ENCODE results near the gene RNF149. TPM values are rescaled to one million over a fixed set of nuclear protein-coding genes. Genes with fewer than 3 reads are reported as not detected.

The RNF149 gene
- total RNA-seq, 2 experiments from 2014 or later = 139 to 150 TPM

- ChIA-PET POLR2A (interaction anchor here (0.6 to 1.2 kb wide), 2 partner anchors 27 to 29 kb away, joined by 3 to 4 read pairs; no protein-coding TSS in a partner anchor), CTCF (no interaction called here)
- peak overlapping the region; percentile 52 for H3K4me3 Mint-ChIP-seq
- no peak overlapping the region for H3K4me3 ChIP-seq (ENCODE audit: low read length)
- H3K9me3 ChIP-seq (ENCODE audit: control insufficient read depth in 1 of 2, insufficient read depth in 1 of 2, low read length in 2 of 2) = no peaks in the 10 kb centered on the region
- peaks cover 98% of the 10 kb centered on the region for H3K4me1 Mint-ChIP-seq (ENCODE audit: low read depth)
- intact Hi-C loops (cut with DNase I, micrococcal nuclease) = no loop called here
- ATAC-seq (ENCODE audit: poor library complexity) = no peak
- DNase-seq = no peak
- H3K4me1 ChIP-seq (ENCODE audit: insufficient read depth, low read length) = peaks cover 81% of the 10 kb centered on the region
- no peaks in the 10 kb centered on the region for H3K27me3 Mint-ChIP-seq
- H3K27ac Mint-ChIP-seq = peak overlapping the region; percentile 75
- no peaks in the 10 kb centered on the region for H3K27me3 ChIP-seq (ENCODE audit: control insufficient read depth in 1 of 2, insufficient read depth in 2 of 2, low read length in 2 of 2)
- H3K36me3 Mint-ChIP-seq (ENCODE audit: low read depth) = peaks cover 67% of the 10 kb centered on the region
- no peak for TF ChIP-seq CTCF (IDR thresholded peaks at IDR 0.05)
- no peak overlapping the region for H3K27ac ChIP-seq (ENCODE audit: low read depth in 1 of 2, low read length in 2 of 2)
- no peaks in the 10 kb centered on the region for H3K9me3 Mint-ChIP-seq
- H3K36me3 ChIP-seq (ENCODE audit: insufficient read depth, low read length) = peaks cover 37% of the 10 kb centered on the region
Measured at GRCh38 chr2:101302016-101302415, 6.5 kb downstream of the RNF149 start.

- no peaks in the 10 kb centered on the region for H3K9me3 Mint-ChIP-seq
- H3K4me1 Mint-ChIP-seq (ENCODE audit: low read depth) = peaks cover 96% of the 10 kb centered on the region
- ATAC-seq (ENCODE audit: poor library complexity) (no peak), DNase-seq (no peak)
- H3K4me3 ChIP-seq (ENCODE audit: low read length) = no peak overlapping the region
- no peak overlapping the region for H3K27ac ChIP-seq (ENCODE audit: low read depth in 1 of 2, low read length in 2 of 2)
- ChIA-PET POLR2A (interaction anchor here (1.9 to 2.3 kb wide), 2 partner anchors 8 to 48 kb away, joined by 5 to 8 read pairs; partner anchors contain the start of genes CNOT11 and RNF149), CTCF (no interaction called here)
- H3K27me3 Mint-ChIP-seq = no peaks in the 10 kb centered on the region
- TF ChIP-seq CTCF (IDR thresholded peaks at IDR 0.05) = no peak
- H3K4me1 ChIP-seq (ENCODE audit: insufficient read depth, low read length) = peaks cover 83% of the 10 kb centered on the region
- H3K27me3 ChIP-seq (ENCODE audit: control insufficient read depth in 1 of 2, insufficient read depth in 2 of 2, low read length in 2 of 2) = no peaks in the 10 kb centered on the region
- H3K4me3 Mint-ChIP-seq = peak overlapping the region; percentile 16
- H3K36me3 ChIP-seq (ENCODE audit: insufficient read depth, low read length) = peaks cover 32% of the 10 kb centered on the region
- H3K36me3 Mint-ChIP-seq (ENCODE audit: low read depth) = peaks cover 62% of the 10 kb centered on the region
- H3K9me3 ChIP-seq (ENCODE audit: control insufficient read depth in 1 of 2, insufficient read depth in 1 of 2, low read length in 2 of 2) = no peaks in the 10 kb centered on the region
- H3K27ac Mint-ChIP-seq = peak overlapping the region; percentile 75
- intact Hi-C loops (cut with DNase I, micrococcal nuclease) = no loop called here
Measured at GRCh38 chr2:101300836-101301235, 7.7 kb downstream of the RNF149 start.

GRCh38 chr2:101300164-101300563, 8.3 kb downstream of the RNF149 start:
- DNase-seq (no peak), ATAC-seq (ENCODE audit: poor library complexity) (peak; percentile 16)
- no peaks in the 10 kb centered on the region for H3K9me3 ChIP-seq (ENCODE audit: control insufficient read depth in 1 of 2, insufficient read depth in 1 of 2, low read length in 2 of 2)
- H3K36me3 ChIP-seq (ENCODE audit: insufficient read depth, low read length) = peaks cover 27% of the 10 kb centered on the region
- Mint-ChIP-seq H3K27me3 (no peaks in the 10 kb centered on the region), H3K4me3 (peak overlapping the region; percentile 8), H3K36me3 (ENCODE audit: low read depth) (peaks cover 59% of the 10 kb centered on the region), H3K27ac (peak overlapping the region; percentile 75), H3K4me1 (ENCODE audit: low read depth) (peaks cover 95% of the 10 kb centered on the region), H3K9me3 (no peaks in the 10 kb centered on the region)
- ChIA-PET CTCF (interaction anchor here (0.7 to 1.3 kb wide), 3 partner anchors 12 to 48 kb away, joined by 3 to 5 read pairs (median 4); no protein-coding TSS in a partner anchor), POLR2A (interaction anchor here (1.0 to 2.3 kb wide), 4 partner anchors 8 to 48 kb away, joined by 3 to 10 read pairs (median 6); partner anchors contain the start of genes CNOT11 and RNF149)
- no peak overlapping the region for H3K27ac ChIP-seq (ENCODE audit: low read depth in 1 of 2, low read length in 2 of 2)
- H3K4me1 ChIP-seq (ENCODE audit: insufficient read depth, low read length) = peaks cover 80% of the 10 kb centered on the region
- no peak overlapping the region for H3K4me3 ChIP-seq (ENCODE audit: low read length)
- TF ChIP-seq CTCF (IDR thresholded peaks at IDR 0.05) = no peak
- intact Hi-C loops (cut with DNase I, micrococcal nuclease) = no loop called here
- H3K27me3 ChIP-seq (ENCODE audit: control insufficient read depth in 1 of 2, insufficient read depth in 2 of 2, low read length in 2 of 2) = no peaks in the 10 kb centered on the region
